Embryonic facial prominence (tissue), 1 donor: ENCODE measurements around the gene BZW1.

Source experiments
- DNase-seq: peaks from one replicate; pipeline ENCODE4 v3.0.0-alpha.2; 2016; ENCODE audit errors: extremely low spot score

The BZW1 gene

DNA sequence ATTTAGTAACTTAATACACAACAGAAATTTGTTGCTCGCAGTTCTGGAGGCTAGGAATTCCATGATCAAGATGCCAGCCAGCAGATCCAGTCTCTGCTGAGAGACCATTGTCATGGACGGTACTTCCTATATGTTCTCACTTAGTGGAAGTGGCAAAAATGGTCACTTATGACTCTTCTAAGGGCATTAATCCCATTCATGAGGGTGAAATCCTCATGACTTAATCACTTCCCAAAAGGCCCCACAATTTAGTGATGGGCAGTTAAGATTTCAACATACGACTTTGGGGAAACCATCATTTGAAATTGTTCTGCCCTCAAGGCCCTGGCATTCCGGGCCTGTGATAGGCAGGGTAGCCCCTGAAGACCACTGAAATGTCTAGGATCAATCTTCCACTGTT lies 23.0 kb downstream of the BZW1 start:
- DNase-seq = no peak

DNA sequence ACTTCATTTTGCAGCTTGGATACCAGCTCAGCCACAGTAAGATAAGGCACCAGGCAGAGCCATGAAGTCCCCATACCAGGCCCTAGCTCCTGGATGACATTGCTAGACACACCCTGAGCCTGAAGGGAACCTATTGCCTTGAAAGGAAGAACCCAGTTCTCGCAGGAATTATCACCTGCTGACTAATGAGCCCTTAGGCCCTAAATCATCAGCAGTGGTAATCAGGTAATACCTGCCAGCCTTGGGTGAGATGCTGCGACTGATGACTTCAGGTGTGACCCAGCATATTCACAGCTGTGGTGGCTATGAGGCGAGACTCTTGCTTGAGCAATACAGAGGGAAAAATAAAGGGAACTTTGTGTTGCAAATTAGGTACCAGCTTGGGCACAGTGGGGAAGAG lies 27.8 kb downstream of the BZW1 start:
- DNase-seq = no peak

DNA sequence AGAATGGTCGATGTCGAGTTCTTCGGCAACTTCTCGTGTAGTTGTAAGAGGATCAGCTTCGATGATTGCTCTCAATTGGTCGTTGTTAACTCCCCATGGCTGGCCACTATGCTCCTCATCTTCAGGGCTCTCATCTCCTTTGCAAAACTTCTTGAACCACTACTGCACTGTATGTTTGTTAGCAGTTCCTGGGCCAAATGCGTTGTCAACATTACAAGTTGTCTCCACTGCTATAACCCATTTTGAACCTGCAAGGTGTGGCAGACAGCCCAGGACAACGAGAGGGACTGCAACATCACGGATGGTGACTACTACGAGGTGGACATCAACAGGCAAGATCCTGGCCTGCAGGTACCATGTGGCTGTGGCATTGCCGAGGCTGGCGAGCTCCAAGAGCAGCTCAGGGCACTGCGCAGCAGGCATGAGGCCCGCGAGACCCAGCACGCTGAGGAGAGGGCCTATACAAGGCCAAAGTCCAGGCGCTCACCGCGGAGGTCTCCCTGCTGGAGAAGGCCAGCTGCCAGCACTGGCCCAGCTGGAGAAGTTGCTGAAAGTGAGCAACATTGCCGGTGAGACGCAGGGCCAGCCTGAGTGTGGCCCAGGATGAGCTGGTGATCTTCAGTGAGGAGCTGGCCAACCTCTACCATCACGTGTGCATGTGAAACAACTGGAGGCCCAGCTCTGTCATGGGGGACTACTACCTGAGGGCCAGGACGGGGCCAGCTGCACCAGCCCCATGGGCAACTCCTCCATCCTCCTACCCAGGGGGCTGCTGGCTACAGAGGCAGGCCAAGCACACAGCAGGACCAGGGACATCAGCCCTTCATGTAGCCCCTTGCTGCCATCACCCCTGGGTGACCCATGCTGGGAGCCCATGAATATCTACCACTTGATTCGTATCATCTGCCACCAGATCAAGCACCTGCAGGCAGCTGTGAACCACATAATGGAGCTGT lies 32.6 kb downstream of the BZW1 start:
- DNase-seq = no peak

DNA sequence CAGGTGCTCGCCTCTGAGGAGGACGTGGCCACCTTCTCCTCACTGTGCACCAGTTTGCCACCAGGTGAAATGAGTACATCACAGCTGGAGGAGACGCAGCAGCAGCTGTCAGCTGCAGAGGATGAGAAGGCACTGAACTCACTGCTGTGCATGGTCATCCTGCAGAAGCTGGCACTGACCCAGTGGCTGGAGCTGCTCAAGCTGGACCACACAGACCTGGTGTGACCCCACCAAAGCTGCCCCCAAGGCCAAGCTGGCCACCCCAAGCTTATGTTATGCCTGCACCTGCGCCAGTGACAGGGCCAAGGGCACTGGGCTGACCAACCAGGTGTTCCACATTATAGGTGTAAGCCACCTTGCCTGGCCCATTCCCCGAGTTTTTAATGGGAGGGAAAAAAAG lies 33.5 kb downstream of the BZW1 start:
- DNase-seq = no peak

DNA sequence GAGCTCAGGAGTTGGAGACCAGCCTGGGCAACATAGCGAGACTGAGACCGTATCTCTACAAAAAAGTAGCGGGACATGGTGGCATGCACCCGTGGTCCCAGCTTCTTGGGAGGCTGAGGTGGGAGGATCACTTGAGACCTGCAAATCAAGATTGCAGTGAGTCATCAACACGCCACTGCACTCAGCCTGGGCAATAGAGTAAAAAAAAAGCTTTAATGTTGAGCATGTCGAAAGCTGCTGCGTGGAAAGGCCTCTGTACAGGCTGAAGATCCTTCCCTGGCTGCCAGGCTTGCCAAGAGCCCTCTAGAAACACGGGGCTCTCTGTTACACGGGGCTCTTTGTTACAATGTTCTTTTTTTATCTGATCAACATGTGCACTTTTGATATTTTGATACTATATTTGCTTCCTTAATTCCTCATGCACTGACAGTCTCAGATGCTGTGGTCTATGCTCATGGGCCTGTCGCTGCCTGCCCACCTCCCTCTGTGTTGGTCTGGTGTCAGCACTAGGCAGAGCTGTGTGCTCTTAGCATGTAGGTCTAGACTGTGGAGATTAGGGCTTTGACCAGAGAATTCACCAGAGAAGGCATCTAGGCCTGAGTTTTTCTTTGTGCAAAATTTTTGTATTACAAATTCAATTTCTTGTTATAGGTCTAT lies 34.1 kb downstream of the BZW1 start:
- DNase-seq = no peak

DNA sequence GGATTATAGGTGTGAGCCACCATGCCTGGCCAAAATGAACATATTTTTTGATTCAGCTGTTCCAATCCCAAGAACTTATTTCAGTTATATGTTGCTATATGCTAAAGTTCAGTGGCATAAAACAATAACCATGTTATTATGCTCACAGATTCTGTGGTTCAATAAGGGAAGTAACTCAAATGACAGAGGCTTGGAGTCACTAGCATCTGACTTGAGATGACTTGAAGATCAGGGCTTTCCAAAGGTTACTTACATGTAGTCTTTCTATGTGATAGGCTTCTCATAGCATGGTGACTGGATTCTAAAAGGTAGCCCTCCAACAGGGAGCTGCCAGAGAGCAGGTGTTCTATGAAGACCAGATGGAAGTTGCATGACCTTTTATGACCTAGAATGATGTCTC lies 35.6 kb downstream of the BZW1 start:
- no peak for DNase-seq

DNA sequence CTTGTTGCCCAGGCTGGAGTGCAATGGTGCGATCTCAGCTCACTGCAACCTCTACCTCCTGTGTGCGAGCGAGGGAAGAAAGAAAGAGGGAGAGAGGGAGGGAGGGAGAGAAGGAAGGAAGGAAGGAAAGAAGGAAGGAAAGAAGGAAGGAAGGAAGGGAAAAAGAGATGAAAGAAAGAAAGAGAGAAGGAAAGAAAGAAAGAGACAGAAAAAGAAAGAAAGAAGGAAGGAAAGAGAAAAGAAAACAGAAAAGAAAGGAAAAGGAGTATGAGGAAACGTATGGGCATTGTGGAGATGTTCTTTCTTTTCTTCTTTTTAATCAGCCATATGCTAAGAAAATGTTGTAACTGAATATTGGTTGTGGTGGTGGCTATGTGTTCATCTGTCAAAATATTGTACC lies 36.2 kb downstream of the BZW1 start:
- DNase-seq = no peak

DNA sequence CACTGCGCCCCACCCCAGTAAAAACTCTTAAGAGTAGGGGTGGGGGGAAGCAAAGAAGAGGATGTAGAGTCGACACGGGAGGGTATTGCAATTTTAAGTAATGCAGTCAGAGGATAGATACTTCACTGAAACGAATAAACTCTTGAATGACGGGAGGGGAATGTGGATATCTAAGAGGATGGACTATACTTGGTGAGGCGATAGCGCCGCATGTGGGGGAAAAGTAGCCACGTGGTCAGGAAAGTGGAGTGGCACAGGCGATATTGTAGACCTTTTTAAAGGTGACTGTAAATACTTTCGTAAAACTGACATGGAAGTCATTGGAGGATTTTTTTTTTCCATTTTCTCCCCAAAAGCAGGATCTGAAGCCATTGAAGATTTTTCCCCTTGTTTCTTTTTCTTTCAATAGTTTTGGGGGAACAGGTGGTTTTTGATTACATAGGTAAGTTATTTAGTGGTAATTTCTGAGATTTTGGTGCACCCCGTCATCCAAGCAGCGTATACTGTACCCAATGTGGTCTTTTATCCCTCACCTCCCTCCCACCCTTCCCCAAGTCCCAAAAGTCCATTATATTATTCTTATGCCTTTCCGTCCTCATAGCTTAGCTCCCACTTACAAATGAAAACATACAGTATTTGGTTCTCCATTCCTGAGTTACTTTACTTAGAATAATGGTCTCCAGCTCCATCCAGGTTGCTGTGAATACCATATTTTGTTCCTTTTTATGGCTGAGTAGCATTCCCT lies 39.0 kb downstream of the BZW1 start:
- DNase-seq = no peak

DNA sequence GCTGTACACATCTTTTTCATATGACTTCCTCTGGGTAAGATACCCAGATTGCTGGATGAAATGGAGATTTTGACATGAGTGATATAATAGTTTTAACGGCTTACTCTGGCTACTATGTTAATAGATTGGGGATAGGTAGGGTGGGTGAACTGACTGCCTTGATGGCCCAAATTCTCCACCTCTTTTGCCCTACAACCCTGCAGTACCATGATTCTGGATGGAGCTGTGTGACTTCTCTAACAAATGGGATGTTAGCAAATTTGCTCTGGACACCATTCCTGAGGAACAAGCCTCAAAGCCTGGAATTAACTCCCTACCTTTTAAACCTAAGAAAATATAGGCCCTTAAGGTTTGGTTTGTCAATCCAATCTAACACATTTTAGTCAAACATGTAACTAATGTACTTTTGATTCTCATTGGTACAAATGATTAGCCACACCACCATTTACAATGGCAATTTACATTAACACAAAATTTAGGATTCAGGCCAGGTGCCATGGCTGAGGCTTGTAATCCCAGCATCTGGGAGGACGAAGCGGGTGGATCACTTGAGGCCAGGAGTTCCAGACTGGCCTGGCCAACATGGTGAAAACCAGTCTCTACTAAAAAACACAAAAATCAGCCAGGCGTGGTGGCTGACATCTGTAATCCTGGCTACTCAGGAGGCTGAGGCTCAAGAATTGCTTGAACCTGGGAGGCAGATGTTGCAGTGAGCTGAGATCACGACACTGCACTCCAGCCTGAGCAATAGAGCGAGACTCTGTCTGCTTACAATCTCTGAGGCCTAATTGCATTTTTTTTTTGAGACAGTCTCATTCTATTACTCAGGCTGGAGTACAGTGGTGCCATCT lies 39.9 kb downstream of the BZW1 start:
- DNase-seq = no peak

DNA sequence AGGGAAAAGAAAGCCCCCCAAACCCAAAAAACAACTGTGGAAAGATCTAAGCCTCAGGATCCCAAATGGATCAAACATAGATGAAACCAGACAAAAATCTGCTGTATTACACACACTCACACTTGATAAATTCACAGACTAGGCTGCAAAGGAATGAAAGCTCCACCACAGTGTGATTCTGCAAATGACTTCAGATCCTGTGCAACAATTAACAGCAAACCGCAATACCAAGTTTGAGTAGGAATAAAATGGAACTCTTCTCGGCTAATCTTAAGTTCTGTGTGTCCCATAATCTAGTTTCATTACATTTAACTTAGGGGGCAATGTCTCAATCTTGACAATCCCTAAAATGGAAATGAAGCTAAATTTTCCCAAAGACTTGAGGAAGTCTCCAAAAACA lies 40.9 kb downstream of the BZW1 start:
- no peak for DNase-seq

DNA sequence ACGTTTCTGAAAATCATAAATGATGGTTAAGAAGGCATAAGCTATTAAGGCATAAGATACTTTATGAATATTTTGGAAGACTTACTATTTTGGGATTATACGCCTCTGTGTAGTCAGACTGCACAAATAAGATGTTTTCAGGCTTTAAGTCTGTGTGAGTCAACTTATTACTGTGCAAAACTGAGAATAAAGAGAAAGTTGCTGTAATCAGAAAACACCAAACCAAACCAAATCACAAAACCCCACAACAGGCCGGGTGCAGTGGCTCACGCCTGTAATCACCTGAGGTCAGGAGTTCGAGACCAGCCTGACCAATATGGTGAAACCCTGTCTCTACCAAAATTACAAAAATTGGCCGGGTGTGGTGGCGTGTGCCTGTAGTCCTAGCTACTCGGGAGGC lies 45.1 kb downstream of the BZW1 start:
- DNase-seq = no peak

DNA sequence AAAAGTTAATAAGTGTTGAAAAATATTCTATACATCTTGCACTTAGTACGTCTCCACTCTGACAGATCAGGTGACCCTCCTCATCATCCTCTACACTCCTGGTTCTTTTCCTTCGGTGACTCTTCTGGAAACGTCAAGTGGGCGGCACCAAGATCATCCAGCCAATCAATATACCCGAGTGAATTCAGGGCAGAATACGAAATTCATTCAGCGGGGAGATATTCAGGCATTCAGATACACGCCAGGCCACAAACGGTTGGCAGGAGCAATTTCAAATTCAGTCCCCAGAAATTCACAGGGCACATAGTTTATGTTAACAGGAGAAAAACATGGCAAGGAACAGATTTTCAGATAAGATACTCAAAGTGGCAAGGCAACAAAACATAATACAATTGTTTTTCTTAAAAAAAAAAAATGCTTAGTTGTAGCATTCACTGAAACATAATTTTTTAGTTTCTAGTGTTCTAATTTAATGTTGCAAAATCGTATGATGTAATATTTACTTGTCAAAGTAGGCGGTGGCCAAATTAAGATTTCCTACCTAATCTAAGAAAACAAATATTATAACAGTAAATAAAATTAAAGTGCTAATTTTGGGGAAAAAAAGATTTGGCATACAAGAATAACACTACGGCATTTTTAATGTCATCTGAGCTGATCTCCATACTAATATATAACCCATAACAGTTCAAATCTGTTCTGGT lies 48.5 kb downstream of the BZW1 start:
- no peak for DNase-seq

DNA sequence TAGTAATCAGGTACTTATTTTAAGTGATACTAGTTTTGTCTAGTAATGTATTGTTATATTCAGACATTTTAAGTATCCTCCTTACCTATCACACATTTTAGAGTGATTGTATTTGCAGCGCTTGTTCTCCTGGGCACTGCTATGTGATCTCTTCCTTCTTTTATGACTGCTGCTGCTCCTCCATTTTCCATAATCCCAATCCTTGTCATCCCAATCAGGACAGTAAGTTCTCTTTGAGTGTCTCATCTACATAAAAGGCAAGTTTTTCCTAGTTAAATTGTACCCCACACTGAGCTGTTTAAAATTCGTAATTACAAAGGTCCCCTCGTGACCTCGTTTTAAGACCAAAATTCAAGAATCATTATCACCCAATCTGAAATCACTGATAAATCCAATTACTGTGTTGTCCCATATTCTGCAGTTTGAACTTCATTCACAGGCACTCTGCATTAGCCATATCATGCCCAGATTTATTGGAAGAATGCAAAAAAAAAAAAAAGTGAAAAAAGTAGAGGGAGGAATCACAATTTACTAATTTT lies 50.0 kb downstream of the BZW1 start:
- DNase-seq = no peak

DNA sequence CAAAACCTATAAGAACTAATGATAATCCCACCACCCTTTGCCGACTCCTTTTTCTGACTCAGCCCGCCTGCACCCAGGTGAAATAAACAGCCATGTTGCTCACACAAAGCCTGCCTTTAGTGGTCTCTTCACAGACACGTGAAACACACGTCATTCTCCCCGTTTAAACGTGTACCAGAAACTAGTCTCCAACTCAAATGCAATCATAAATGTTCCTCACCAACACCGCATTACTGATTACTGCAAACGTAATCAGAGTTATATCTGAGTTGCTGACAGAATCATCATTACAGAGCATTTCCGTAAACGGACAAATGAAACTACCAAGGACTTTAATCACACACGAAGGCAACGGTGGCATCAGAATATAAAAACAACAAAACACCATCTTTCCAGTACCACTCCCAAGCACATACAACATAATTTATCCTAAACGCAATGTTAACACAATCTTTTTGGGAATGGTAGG lies 50.9 kb downstream of the BZW1 start:
- DNase-seq = peak; percentile 66

DNA sequence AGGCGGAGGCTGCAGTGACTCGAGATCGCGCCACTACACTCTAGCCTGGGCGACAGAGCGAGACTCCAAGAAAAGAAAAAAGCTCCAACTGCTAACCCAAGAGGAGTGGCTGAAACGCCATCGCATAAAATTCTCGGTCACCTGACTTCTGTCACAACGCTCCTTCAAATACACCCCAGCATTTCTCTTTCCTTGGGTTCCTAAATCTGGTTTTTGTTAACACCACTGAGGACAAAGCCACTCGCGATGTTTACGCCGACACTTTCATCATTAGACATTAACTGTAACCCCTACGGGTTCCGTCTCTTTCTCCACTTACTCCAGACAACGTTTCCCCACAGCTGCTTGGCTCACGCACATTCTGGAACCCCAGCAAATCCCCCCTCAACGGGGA lies 52.1 kb downstream of the BZW1 start:
- peak; percentile 25 for DNase-seq

DNA sequence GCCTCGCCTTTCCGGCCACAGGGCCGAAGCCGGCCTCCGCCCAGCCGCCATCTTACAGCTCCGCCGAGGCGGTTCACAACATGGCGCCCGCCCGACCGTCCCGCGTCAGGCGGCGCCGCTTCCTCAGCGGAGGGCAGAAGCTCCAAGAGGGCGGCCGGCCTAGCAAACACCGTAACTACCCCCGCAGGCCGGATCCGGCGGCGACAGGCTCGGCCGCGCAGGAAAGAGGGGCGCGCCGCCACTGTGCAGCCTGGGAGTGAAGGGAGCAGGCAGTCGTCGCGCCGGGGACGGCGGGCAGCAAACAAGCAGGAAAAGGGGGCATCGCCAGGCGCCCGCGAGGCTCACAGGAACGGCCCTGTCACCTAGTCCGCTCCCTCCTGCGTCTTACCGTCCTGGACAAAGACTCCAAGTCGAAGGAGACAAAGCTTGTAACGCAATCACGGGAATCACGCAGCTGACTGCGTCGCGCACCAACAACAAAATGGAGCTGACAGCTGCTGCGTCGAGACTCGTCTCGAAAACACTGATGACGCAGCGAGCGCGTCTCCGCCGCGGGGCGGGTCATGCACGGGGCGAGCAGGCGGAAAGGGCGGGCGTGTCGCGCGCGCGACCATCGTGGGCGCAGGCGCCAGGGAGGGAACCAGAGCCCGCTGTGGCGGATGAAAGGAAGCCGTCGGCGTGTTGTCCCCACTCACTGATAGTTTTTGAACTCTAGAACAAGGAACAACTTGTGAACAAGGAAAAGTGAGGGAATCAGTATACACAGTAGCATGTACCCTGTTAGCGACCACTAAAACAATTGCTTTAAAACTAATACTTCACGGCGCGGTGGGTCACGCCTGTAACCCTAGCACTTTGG lies 52.7 kb downstream of the BZW1 start, which contains the start of gene CLK1:
CLK1 (minus strand) TSS at position 483 of the 859 bp plus-strand sequence. CDS start 2,796 bp downstream, outside the sequence.
- peak; percentile 79 for DNase-seq

DNA sequence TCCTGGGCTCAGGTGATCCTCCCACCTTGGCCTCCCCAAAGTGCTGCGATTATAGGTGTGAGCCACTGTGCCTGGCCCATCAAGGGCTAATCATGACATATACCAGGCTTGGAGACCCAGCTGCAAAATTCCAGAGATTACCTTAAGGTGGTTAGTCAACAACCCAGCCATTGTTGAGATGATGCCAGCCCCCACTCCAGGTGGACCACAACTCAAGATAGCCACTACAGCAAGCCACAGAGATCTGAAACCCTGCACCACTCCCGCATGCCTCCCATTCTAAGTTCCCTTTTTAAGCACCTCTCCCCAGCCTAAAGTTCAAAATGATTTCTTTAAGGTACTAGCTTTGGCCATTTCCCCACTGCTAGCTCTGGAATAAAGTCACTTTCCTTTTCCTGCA lies 57.3 kb downstream of the BZW1 start:
- no peak for DNase-seq

DNA sequence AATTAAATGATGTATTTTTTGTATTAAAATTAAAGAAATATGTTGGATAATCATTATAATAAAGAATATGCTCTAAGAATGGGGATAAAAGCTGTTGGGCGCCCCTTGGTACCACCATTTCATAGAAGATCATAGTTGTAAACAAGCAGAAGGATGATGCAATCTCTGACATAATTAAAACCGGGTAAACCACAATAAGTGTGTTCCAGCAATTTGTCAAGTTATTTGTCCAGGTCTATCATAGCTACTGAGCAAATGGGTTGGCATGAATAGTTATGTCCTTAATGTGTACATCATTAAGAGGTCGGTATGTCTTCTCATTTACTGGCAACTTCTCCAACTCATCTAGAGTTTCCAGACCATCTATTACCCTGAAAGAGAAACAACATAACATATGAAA lies 59.4 kb downstream of the BZW1 start:
- no peak for DNase-seq

DNA sequence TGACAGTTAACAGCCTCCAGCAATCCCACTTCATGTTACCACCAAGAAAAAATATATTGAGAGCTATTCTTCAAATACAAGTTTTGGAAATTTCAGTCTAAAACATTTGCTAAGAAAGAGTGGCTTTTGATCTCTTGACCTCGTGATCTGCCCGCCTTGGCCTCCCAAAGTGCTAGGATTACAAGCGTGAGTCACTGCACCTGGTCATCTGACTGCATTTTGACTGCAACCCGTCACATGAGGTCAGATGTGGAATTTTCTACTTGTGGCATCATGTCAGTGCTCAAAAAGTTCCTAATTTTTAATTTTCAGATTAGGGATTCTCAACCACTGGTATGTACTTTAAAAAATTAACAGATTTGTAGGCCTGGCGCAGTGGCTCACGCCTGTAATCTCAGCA lies 61.9 kb downstream of the BZW1 start:
- DNase-seq = no peak
